ENCODE data around the gene GPR42.

GRCh38 chr19:35419046-35419445, 48.2 kb downstream of the GPR42 start:
- no peak for TF ChIP-seq EP300 (IDR thresholded peaks at IDR 0.05)
- TF ChIP-seq CTCF (IDR thresholded peaks at IDR 0.05): no peak

All from ovary (tissue), 3 donors.